Stimulated activated CD8-positive, alpha-beta memory T cell treated with anti-CD3 and anti-CD28 coated beads, Interleukin-12 subunit alpha, Interleukin-12 subunit beta, amount 100 ng/mL, for 1 hour (primary cell): Measurements from ENCODE around the gene TACC2.
"Not testable (repeated sequence)": the region's sequence is repeated elsewhere in the genome, so short reads cannot be mapped to it uniquely, and the experiment has no call there.

ENCODE experiments used
- DNase-seq: peaks from one replicate; pipeline ENCODE4 v3.0.0-alpha.2; 2020; ENCODE audit warnings: low read depth

The TACC2 gene

GRCh38 chr10:121984463-121984862 is 4.5 kb upstream of the TACC2 start:
- no peak for DNase-seq

GRCh38 chr10:121990015-121990677 is 1.2 kb downstream of the TACC2 start:
- no peak for DNase-seq

GRCh38 chr10:121991727-121992126 is 2.8 kb downstream of the TACC2 start:
- not testable (repeated sequence) for DNase-seq

- no peak for DNase-seq
These were observed 5.5 kb downstream of the TACC2 start for GRCh38 chr10:121994429-121994941.

- no peak for DNase-seq
These were observed 9.5 kb downstream of the TACC2 start for GRCh38 chr10:121998462-121998861.

- DNase-seq, result no peak
These were observed 10.3 kb downstream of the TACC2 start for GRCh38 chr10:121999301-121999700.

GRCh38 chr10:122001698-122002097 is 12.7 kb downstream of the TACC2 start:
- no peak for DNase-seq

GRCh38 chr10:122007415-122007814 is 18.5 kb downstream of the TACC2 start:
- no peak for DNase-seq

GRCh38 chr10:122010405-122011050 is 21.6 kb downstream of the TACC2 start:
- no peak for DNase-seq

GRCh38 chr10:122012731-122013130 is 23.8 kb downstream of the TACC2 start:
- no peak for DNase-seq

GRCh38 chr10:122013311-122013780 is 24.4 kb downstream of the TACC2 start:
- DNase-seq, result no peak

GRCh38 chr10:122014652-122015248 is 25.8 kb downstream of the TACC2 start:
- no peak for DNase-seq

GRCh38 chr10:122017926-122018325 is 29.0 kb downstream of the TACC2 start:
- not testable (repeated sequence) for DNase-seq

- DNase-seq, result no peak
These were observed 29.5 kb downstream of the TACC2 start for GRCh38 chr10:122018491-122018890.

GRCh38 chr10:122018951-122019413 is 30.0 kb downstream of the TACC2 start:
- DNase-seq, result no peak

- no peak for DNase-seq
These were observed 30.5 kb downstream of the TACC2 start for GRCh38 chr10:122019414-122019975.

GRCh38 chr10:122020226-122020625 is 31.3 kb downstream of the TACC2 start:
- DNase-seq, result no peak

GRCh38 chr10:122021379-122021778 is 32.4 kb downstream of the TACC2 start:
- DNase-seq, result no peak

GRCh38 chr10:122021828-122022227 is 32.9 kb downstream of the TACC2 start:
- DNase-seq, result no peak

GRCh38 chr10:122022276-122022675 is 33.3 kb downstream of the TACC2 start:
- no peak for DNase-seq

GRCh38 chr10:122023257-122023656 is 34.3 kb downstream of the TACC2 start:
- not testable (repeated sequence) for DNase-seq

GRCh38 chr10:122029499-122030199 is 40.7 kb downstream of the TACC2 start:
- no peak for DNase-seq
